ENCODE data around the gene MCRIP2.

MCRIP2 gene

GRCh38 chr16:679814-680624 is 38.4 kb downstream of the MCRIP2 start, which contains the start of gene STUB1:
TSS of gene STUB1 (plus strand) at chr16:680410. CDS start at chr16:680526, 116 bp downstream.
- 0% methylated on average over 59 to 74 of the region's 91 CpGs for WGBS, 2 experiments (ENCODE audit: insufficient coverage in 2 of 2)
- peak within 1 kb of the TSS; percentile 78 for H3K4me3 ChIP-seq (ENCODE audit: extremely low read depth, insufficient read depth, low read length, poor library complexity, severe bottlenecking)
- peaks cover 17% of the 10 kb centered on the region for H3K4me1 ChIP-seq (ENCODE audit: control insufficient read depth, insufficient read depth, low read length, poor library complexity, severe bottlenecking)
- H3K27ac ChIP-seq (ENCODE audit: low read depth, low read length, severe bottlenecking) = peak within 1 kb of the TSS; percentile 72
- H3K36me3 ChIP-seq (ENCODE audit: control insufficient read depth, insufficient read depth, low read length) = peaks cover 23% of the 10 kb centered on the region
- no peaks in the 10 kb centered on the region for H3K9me3 ChIP-seq (ENCODE audit: control insufficient read depth, low read length)

GRCh38 chr16:680625-680945 is 39.0 kb downstream of the MCRIP2 start:
- peak overlapping the region; percentile 72 for H3K27ac ChIP-seq (ENCODE audit: low read depth, low read length, severe bottlenecking)
- 0 to 1% methylated on average over 26 to 38 of the region's 38 CpGs for WGBS, 2 experiments (ENCODE audit: insufficient coverage in 2 of 2)
- H3K9me3 ChIP-seq (ENCODE audit: control insufficient read depth, low read length) = no peaks in the 10 kb centered on the region
- H3K36me3 ChIP-seq (ENCODE audit: control insufficient read depth, insufficient read depth, low read length) = peaks cover 28% of the 10 kb centered on the region
- peak overlapping the region; percentile 78 for H3K4me3 ChIP-seq (ENCODE audit: extremely low read depth, insufficient read depth, low read length, poor library complexity, severe bottlenecking)
- peaks cover 12% of the 10 kb centered on the region for H3K4me1 ChIP-seq (ENCODE audit: control insufficient read depth, insufficient read depth, low read length, poor library complexity, severe bottlenecking)

- H3K4me1 ChIP-seq (ENCODE audit: control insufficient read depth, insufficient read depth, low read length, poor library complexity, severe bottlenecking) = peaks cover 12% of the 10 kb centered on the region
- 60 to 63% methylated on average over 43 to 44 of the region's 44 CpGs for whole genome bisulfite sequencing, 2 experiments (ENCODE audit: insufficient coverage in 2 of 2)
- peak overlapping the region; percentile 78 for H3K4me3 ChIP-seq (ENCODE audit: extremely low read depth, insufficient read depth, low read length, poor library complexity, severe bottlenecking)
- peaks cover 29% of the 10 kb centered on the region for H3K36me3 ChIP-seq (ENCODE audit: control insufficient read depth, insufficient read depth, low read length)
- H3K9me3 ChIP-seq (ENCODE audit: control insufficient read depth, low read length) = no peaks in the 10 kb centered on the region
- peak overlapping the region; percentile 72 for H3K27ac ChIP-seq (ENCODE audit: low read depth, low read length, severe bottlenecking)
These were observed 39.5 kb downstream of the MCRIP2 start for GRCh38 chr16:680967-681745.

- WGBS, 2 experiments (ENCODE audit: insufficient coverage in 2 of 2) = 95 to 97% methylated on average over 22 to 27 of the region's 28 CpGs
- Histone ChIP-seq H3K4me3 (ENCODE audit: extremely low read depth, insufficient read depth, low read length, poor library complexity, severe bottlenecking) (peak overlapping the region; percentile 78), H3K36me3 (ENCODE audit: control insufficient read depth, insufficient read depth, low read length) (peaks cover 37% of the 10 kb centered on the region), H3K4me1 (ENCODE audit: control insufficient read depth, insufficient read depth, low read length, poor library complexity, severe bottlenecking) (peaks cover 12% of the 10 kb centered on the region), H3K27ac (ENCODE audit: low read depth, low read length, severe bottlenecking) (no peak overlapping the region), H3K9me3 (ENCODE audit: control insufficient read depth, low read length) (no peaks in the 10 kb centered on the region)
These were observed 40.3 kb downstream of the MCRIP2 start for GRCh38 chr16:681746-682427.

GRCh38 chr16:682493-683395 is 41.1 kb downstream of the MCRIP2 start:
- WGBS, 2 experiments (ENCODE audit: insufficient coverage in 2 of 2) = 94 to 95% methylated on average over 28 to 31 of the region's 36 CpGs
- Histone ChIP-seq H3K36me3 (ENCODE audit: control insufficient read depth, insufficient read depth, low read length) (peaks cover 40% of the 10 kb centered on the region), H3K9me3 (ENCODE audit: control insufficient read depth, low read length) (no peaks in the 10 kb centered on the region), H3K4me1 (ENCODE audit: control insufficient read depth, insufficient read depth, low read length, poor library complexity, severe bottlenecking) (peaks cover 12% of the 10 kb centered on the region), H3K27ac (ENCODE audit: low read depth, low read length, severe bottlenecking) (no peak overlapping the region), H3K4me3 (ENCODE audit: extremely low read depth, insufficient read depth, low read length, poor library complexity, severe bottlenecking) (peak overlapping the region; percentile 62)

- Histone ChIP-seq H3K4me3 (ENCODE audit: extremely low read depth, insufficient read depth, low read length, poor library complexity, severe bottlenecking) (peak overlapping the region; percentile 62), H3K4me1 (ENCODE audit: control insufficient read depth, insufficient read depth, low read length, poor library complexity, severe bottlenecking) (peaks cover 12% of the 10 kb centered on the region), H3K36me3 (ENCODE audit: control insufficient read depth, insufficient read depth, low read length) (peaks cover 40% of the 10 kb centered on the region), H3K27ac (ENCODE audit: low read depth, low read length, severe bottlenecking) (peak overlapping the region; percentile 45), H3K9me3 (ENCODE audit: control insufficient read depth, low read length) (no peaks in the 10 kb centered on the region)
- WGBS, 2 experiments (ENCODE audit: insufficient coverage in 2 of 2) = 17 to 19% methylated on average over 50 to 53 of the region's 57 CpGs
These were observed 41.9 kb downstream of the MCRIP2 start for GRCh38 chr16:683396-684070.

GRCh38 chr16:684071-684794 is 42.6 kb downstream of the MCRIP2 start, which contains the start of gene JMJD8:
TSS of gene JMJD8 (minus strand) at chr16:684334. CDS start at chr16:684319, 15 bp downstream.
- 12 to 15% methylated on average over 78 to 90 of the region's 91 CpGs for WGBS, 2 experiments (ENCODE audit: insufficient coverage in 2 of 2)

GRCh38 chr16:684961-685696 is 43.5 kb downstream of the MCRIP2 start:
- peaks cover 40% of the 10 kb centered on the region for H3K36me3 ChIP-seq (ENCODE audit: control insufficient read depth, insufficient read depth, low read length)
- H3K4me1 ChIP-seq (ENCODE audit: control insufficient read depth, insufficient read depth, low read length, poor library complexity, severe bottlenecking) = peaks cover 22% of the 10 kb centered on the region
- 97% methylated on average over 59 to 60 of the region's 61 CpGs for WGBS, 2 experiments (ENCODE audit: insufficient coverage in 2 of 2)
- no peak overlapping the region for H3K27ac ChIP-seq (ENCODE audit: low read depth, low read length, severe bottlenecking)
- no peak overlapping the region for H3K4me3 ChIP-seq (ENCODE audit: extremely low read depth, insufficient read depth, low read length, poor library complexity, severe bottlenecking)
- H3K9me3 ChIP-seq (ENCODE audit: control insufficient read depth, low read length) = no peaks in the 10 kb centered on the region

More at GRCh38 chr16:684071-684794, 42.6 kb downstream of the MCRIP2 start, which contains the start of gene JMJD8:
- no peaks in the 10 kb centered on the region for H3K9me3 ChIP-seq (ENCODE audit: control insufficient read depth, low read length)
- peak within 1 kb of the TSS; percentile 62 for H3K4me3 ChIP-seq (ENCODE audit: extremely low read depth, insufficient read depth, low read length, poor library complexity, severe bottlenecking)
- peak within 1 kb of the TSS; percentile 62 for H3K27ac ChIP-seq (ENCODE audit: low read depth, low read length, severe bottlenecking)
- peaks cover 17% of the 10 kb centered on the region for H3K4me1 ChIP-seq (ENCODE audit: control insufficient read depth, insufficient read depth, low read length, poor library complexity, severe bottlenecking)
- H3K36me3 ChIP-seq (ENCODE audit: control insufficient read depth, insufficient read depth, low read length) = peaks cover 40% of the 10 kb centered on the region

Data from mesodermal cell (in vitro differentiated cells).